GM21447 (cell line): Measurements from ENCODE around the gene AFTPH.

Experiments
- ATAC-seq: cut with Tn5 transposase; IDR thresholded peaks from one replicate; pipeline ENCODE4 v1.9.1; 2021; ENCODE audit not compliant: unreplicated experiment

The AFTPH gene, protein sequence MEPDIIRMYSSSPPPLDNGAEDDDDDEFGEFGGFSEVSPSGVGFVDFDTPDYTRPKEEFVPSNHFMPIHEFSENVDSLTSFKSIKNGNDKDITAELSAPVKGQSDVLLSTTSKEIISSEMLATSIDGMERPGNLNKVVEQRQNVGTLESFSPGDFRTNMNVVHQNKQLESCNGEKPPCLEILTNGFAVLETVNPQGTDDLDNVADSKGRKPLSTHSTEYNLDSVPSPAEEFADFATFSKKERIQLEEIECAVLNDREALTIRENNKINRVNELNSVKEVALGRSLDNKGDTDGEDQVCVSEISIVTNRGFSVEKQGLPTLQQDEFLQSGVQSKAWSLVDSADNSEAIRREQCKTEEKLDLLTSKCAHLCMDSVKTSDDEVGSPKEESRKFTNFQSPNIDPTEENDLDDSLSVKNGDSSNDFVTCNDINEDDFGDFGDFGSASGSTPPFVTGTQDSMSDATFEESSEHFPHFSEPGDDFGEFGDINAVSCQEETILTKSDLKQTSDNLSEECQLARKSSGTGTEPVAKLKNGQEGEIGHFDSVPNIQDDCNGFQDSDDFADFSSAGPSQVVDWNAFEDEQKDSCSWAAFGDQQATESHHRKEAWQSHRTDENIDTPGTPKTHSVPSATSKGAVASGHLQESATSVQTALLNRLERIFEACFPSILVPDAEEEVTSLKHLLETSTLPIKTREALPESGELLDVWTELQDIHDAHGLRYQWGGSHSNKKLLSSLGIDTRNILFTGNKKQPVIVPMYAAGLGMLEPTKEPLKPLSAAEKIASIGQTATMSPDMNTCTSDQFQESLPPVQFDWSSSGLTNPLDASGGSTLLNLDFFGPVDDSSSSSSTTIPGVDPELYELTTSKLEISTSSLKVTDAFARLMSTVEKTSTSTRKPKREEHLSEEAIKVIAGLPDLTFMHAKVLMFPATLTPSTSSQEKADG

DNA sequence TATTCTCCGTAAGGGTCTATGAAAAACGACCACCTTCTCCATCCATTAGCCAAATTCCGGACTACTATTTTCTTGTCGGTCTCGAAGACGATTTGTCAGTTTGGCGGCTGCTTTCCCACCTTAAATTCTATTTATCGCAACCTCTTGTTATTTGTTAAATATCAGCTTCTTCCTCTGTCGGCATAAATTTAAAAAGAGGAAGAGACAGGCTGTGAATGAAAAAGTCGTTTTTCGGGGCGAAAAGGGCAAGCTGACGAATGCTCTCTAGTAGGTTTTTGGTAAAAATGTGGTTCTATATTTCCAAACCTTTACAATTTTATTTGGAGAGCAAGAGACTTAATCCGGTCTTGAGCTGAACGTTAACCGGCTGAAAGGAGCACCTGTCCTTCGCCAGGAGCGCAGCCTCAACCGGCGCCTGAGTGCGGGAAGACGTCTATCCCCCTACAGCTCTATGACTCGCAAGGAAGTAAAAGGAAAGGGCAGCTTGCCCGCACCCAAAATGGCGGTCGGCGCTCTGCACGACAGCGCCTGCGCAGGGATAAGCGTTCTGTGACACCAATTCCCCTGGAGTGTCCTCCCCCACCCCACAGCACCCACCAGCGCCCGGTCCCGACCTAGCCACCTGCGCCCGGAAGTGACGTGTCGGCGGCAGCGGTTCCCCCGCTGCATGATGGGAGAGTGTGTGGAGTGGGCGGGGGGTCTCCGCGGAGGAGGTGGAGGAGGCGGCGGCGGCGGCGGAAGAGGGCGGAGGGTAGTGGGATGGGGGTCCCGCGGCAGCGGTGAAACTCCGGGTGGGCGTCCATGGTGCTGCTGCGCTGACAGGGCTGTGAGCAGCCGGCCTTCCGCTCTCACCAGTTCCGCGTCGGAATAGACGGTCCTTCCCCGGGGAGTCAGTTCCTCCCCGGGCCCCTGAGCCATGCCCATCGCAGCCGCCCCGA is at the start of gene AFTPH:
Gene AFTPH, plus strand, starts transcription at position 663 of the 938 bp plus-strand sequence. CDS start 27,147 bp downstream, outside the sequence.
- ATAC-seq: peak; percentile 79

DNA sequence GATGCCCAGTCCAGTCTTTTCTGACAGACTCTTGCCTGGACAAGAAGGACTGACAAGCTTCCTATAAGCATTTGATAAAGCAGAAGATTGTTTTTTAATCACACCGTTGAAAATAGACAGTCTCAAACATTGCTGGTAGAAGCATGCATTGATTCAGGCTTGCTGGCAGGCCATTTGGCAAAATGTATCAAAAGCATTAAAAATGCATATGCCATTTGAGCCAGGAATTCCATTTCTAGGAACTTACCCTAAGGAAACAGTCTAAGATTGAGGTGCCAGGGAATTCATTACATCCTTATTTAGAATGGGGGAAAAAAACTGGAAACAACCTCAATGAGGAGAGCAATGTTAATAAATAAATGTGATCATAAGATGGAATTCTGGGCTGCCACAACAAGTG is 49.5 kb upstream of the AFTPH start:
- no peak for ATAC-seq

DNA sequence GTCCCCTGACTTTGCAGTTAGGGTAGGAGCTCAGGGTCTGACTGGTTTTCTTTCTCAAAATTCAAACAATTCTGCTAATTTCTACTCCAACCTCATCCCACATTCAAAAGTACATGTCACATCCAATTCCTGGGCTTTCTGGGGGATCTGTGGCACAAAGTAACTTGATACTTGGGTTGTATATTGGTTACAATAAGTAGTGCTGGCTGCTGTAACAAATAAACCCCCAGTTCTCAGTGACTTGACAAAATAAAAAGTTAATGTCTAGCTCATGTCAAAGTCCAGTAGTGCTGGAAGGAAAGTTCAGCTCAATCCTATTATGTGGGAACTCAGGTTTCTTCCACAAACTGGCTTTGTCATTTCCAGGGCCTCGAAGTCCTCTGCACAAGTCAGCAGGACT is 47.1 kb upstream of the AFTPH start:
- no peak for ATAC-seq

DNA sequence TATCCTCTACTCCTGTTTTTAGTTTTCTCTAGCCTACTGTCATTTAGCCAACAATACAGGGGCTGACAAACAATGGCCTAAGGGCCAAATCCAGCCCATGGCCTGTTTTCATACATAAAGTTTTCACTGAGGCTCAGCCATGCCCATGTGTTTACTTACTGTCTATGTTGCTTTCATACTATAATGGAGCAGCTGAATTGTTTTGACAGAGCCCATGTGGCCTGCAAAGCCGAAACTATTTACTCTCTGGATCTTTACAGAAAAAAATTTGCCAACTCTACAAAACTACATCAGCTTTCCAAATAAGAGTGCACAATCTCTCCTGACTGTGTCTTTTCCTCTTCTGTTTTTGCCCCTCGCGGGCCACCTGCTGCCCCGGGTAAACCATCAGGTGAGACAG is 46.1 kb upstream of the AFTPH start:
- ATAC-seq: no peak

DNA sequence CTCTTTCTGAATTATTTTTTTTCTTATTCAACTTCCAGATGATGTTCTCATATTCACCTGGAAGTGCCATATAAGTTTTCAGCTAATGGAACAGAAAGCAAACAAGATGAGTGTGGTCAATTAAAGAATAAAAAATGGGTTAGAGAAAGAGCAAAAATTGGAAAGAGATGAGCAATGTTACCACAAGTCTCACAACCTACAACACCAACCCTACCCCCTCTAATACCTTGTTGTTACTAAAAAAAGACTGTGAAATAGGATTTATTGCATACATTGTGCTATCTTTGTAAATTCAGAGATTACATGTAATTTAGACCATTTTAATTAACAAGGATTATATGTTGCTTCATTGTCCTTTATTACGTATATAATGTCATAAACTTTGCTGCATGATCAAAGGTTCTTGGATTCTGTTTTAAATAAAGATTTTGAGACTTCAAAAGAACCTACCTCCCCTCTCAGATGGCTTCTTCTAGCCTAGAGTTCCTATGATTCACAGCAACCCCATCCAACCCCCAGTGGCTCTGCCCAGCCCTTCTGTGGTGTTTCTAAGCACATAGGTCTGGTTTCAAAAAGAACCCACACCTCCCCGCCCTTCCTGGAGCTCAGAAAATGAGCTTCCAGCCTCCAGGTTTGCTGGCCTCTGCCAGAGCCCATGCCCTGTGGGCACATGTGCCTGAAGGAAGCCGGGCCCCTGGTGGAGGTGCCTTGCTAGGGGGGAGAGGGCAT is 45.5 kb upstream of the AFTPH start:
- no peak for ATAC-seq

DNA sequence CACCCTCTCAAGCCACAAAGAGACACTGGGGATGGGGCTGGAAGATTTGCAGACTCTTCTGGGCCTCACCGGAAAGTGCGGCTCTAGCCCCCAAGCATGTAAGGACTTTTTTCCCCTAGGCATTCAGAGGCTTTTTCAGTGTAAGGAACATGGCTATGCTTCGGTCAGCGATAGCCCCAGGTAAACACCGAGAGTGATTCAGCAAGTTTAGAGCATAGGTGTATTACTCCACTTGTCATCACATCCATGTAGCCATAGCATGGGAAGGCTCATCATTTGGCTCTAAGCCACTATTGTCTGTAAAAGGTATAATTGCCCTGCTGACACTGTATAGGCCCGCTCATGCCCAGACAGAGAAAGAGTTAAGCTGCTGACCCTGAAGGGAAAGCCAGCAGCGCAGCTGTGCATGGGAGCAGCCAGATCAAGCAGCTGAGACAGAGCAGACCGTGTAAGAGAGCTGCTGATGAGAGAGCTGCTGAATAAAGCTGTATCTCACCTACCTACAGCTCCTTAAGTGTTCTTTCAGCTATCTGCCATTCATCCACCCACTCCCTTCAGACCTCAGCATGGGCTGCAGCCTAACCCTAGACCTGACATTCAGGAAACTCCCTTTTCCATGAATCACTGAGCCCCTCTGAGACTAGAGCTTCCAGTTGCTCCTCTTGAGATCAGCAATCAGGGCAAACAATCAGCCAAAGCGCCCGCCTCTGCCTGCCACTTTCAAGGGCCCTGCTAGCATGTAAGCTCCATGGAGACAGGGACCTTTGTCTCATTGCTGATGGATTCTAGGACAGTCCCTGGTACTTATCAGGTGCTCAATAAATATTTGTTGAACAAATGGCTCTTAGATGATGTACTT is 44.6 kb upstream of the AFTPH start:
- no peak for ATAC-seq

DNA sequence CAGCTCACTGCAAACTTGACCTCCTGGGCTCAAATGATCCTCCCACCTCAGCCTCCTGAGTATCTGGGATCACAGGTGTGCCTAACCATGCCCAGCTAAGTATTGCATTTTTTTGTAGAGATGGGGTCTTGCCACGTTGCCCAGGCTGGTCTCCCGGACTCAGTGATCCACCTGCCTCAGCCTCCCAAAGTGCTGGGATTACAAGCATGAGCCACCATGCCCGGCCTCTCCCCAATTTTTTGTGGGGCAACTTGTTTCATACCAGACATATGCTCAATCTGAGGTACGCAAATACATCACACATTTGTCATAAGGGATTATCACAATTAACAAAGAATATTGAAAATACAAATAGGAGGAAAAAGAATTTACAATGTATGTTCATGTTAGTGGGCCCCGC is 42.5 kb upstream of the AFTPH start:
- no peak for ATAC-seq

DNA sequence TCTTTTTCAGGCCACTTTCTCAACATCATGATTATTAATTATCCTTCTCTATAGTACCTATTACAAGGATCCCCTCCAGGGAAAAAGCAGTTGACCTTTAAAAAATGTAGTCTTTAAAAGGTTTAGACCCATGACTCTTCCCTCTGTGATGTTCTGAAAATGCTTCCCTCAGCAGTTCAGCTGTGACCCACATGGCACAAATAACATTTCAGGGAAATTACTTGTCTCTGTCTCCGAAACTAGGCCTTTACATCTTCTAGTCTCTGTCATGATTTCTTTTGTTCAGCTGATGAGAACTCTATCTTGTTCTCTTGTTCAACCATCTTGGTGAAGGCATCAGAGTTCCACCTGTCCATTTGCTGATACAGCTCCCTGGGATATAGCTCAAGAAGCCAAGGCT is 41.9 kb upstream of the AFTPH start:
- no peak for ATAC-seq

DNA sequence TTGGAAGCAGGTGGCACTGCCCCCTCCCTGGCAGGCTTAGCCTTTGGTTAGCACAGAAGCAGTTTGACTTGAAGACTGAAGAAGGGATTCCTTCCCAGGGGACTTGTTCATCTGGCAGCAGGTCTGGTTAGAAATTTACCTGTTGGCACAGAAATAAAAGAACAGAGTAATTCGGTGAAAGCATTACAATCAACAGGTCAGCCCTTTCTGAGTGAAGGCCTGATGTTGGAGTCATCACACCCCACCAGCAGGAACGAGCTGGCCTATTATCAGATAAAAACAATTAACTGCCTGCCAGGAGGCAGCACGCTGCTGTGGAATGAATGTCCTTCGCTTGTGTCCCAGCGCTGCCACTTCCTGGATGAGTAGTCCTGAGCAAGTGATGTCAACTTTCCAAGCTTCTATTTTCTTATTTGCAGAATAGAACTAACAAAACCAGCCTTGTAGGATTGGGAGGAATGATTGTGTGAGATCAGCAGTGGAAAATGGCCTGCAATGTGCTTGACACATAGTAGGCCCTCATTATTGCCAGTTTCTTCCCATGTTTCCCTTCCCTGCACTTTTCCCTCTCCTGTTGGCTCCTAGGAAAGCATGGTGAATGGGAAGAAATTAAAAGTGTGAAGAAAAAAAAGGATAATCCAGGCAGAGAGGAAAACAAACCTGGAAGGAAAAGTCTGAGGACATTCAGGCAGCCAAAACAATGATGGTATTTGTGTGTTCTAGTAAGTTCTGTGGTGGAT is 41.2 kb upstream of the AFTPH start:
- no peak for ATAC-seq

DNA sequence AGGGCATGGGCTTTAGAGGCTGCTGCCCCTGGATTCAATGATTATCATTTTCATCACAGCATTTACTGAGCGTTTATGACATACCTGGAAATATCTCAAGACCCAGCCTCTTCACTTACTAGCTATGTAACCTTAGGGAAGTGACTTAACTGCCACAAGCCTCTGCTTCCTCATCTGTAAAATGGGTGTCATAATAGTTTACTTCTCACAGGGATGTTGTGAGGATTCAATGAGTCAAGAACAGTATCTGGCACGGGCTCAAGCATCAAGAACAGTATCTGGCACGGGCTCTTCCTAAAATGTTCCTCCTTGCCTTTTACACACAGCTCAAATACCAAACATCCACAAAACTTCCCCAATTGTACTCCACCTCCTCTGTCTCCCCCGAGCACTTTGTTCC is 38.8 kb upstream of the AFTPH start:
- no peak for ATAC-seq

DNA sequence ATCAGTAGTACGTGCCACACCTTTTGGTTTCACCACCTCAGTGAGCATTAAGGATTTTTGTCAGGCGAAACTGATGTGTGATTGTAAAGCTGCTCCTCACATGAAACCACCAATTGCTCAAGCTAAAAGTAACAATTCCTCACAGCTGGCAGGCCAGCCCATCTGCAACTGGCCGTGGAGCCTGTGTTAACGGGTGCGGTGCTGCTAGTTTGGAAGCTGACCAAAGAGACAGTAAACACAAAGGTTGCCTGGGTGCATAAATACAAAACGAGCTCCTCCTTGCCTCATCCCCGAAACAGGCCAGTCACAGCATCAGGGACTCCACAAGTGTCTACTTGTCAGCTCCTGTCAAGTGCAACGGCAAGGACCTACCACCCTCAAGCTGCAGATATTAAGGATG is 38.2 kb upstream of the AFTPH start:
- ATAC-seq: no peak

DNA sequence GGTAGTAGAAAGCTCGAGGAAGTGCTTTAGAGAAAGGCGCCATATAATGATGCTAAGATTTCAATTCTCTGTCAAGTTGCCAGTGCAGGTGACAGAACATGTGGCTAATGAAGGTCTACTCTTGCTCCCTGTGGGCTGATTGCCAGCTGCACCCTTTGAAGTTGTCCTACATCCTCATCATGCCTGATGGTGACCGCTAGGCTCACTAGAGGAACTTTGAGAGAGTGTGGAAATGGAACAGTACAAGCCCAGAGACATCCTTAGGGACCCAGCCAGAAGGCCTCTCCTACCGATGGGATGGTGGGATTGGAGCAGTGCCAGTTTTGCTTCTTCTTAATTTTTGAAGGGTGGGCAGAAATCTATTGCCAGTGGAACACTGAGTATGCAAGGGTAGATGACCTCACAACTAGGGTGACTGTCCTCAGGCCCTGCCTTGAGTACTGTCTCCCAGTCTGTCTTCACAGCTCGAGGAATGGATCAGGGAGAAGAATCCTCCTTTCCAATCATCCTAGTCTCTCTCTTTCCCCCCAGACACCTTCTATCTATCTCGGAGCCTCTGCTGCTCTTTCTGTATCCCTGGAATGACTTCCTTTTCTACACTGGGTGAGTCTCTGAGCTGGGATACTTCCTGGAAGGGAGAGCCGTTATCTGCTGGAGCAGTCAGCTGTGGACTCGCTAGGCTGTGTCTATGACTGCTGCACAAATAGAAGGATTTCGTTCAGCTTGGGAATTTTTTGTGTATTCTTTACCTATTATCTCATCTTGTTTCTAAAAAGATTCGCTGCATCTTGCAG is 36.7 kb upstream of the AFTPH start:
- no peak for ATAC-seq

DNA sequence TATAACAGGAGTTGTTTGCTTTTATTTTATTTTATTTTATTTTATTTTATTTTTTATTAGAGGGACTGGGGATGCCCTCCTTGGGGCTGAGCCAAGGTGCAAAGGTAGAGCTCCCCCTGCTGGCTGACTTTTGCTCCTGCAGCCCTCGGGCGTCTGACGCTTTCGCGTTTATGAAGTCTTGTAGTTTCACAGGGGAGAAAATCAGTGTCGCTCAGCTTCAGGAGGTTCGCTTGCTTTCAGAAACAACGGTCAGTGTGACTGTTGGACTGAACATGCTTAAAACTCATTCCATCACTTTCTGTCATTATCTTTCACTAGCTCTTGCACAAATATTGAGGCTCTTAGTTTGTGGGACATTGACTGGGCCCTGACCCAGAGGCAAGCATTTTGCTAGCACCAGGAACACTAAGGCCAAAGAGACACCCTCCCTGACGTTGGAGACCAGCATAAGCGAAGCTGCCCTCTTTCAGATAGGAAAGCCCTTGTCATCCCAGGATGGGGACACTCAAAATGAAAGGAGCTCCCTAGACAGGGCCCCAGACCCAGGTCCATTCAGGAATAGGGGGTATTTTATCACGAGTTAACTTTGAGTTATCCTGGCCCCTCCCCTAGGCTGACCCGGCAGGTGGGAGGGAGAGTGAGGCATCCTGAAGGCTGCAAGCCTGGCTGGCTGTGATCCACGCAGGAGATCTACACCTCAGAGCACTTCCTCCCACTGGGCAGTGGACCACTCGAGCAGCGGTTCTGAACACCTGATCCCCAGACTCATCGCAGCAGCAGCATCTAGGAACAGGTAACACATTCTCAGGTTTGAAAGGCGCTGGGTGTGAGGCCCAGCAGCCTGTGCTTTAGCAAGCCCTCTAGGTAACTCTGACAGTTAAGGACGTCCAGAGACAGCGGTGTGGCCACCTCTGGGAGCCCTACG is 35.8 kb upstream of the AFTPH start:
- no peak for ATAC-seq

DNA sequence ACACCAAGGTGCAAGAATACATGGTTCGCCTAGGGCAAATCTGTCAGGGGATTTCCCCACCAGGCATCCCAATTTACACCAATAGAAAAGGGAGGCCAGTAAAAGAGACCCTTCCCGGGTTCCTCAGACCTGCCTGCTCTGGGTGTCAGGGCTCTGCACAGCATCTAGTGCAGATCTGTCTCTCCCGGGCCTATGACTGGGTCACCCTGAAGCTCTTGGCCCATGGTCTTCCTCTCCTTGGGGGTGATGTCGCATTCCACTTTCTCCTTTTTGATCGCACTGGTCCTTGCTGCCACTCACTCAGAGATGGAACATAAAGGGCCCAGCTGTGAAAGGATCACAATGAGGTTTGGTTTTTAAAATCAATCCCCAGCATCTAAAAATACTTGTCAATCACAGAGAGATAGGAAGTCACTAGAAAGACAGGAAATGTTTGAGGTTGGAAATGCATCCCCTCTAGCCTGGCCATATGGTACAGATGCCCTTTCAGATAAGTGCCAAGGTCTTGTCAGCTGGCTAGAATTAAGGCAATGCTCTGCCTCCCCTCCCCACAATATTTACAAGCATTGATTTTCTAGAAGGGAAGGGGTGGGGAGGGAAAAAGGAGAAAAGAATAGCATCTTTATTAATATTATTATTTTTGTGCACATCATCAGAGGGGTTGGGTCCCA is 34.9 kb upstream of the AFTPH start:
- ATAC-seq: no peak

DNA sequence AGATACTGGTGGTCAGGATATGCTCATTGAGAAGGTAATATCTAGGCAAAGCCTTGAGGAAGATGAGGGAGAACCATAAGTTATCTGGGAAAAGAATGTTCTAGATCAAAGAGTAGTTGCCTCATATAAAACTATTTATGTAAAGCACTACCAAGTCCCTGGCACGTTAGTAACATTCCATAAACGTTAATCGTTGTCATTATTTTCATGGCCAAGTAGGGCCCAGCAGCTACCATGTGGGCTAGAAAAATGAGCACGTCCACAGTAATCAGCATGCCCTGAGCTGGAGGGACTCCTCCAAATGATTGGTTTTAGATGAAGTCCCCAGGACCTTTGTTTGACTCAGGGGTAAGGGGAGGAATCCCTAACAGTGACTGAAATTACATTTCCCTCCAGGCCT is 32.7 kb upstream of the AFTPH start:
- no peak for ATAC-seq

DNA sequence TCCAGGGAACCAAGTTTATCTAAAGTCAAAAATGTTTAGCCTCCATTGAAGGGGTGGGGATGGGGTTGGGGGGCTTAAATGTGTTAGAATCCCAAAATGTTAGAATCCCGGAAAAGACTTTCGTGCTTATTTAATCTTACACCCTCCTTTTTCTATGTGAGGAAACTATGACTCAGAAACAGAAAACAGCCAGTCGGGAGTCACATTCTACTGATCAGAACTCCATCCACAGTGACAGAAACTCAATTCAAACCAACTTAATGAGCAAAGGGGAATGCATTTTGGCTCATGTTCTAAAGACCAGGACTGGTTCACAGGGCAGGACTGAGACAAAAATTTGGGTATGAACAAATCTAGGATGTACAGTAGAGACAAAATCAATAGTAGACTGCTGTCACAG is 31.9 kb upstream of the AFTPH start:
- no peak for ATAC-seq
